Measurements from ENCODE around the gene ME3. TPM values are rescaled to one million over a fixed set of nuclear protein-coding genes. Genes with fewer than 3 reads are reported as not detected.

Gene ME3
- total RNA-seq, 1 experiment from 2014 or later, result 14.2 TPM

- Mint-ChIP-seq H3K27ac (ENCODE audit: unreplicated experiment) (no peak overlapping the region), H3K27me3 (ENCODE audit: unreplicated experiment) (no peaks in the 10 kb centered on the region), H3K4me1 (ENCODE audit: low read depth, unreplicated experiment) (peaks cover 63% of the 10 kb centered on the region), H3K4me3 (ENCODE audit: low read depth, unreplicated experiment) (peak overlapping the region; percentile 8), H3K9me3 (ENCODE audit: low read depth, unreplicated experiment) (no peaks in the 10 kb centered on the region), H3K36me3 (ENCODE audit: insufficient read depth, unreplicated experiment) (no peaks in the 10 kb centered on the region)
- BruUV-seq (replicated peaks), result no TSS peak
- intact Hi-C loops (cut with micrococcal nuclease; ENCODE audit: unreplicated experiment), result loop anchor here (5.0 kb wide), 1 partner anchor 114 kb away; no protein-coding TSS in a partner anchor
- peak; percentile 22 for DNase-seq
- TF ChIP-seq CTCF (IDR thresholded peaks at IDR 0.05; ENCODE audit: unreplicated experiment), result peak; percentile 59
- CTCF ChIA-PET, result interaction anchor here (0.6 kb wide), 1 partner anchor 87 kb away, joined by 3 read pairs; no protein-coding TSS in a partner anchor
Measured at GRCh38 chr11:86571273-86571948, 101.0 kb downstream of the ME3 start.

GRCh38 chr11:86570451-86570850 is 102.0 kb downstream of the ME3 start:
- BruUV-seq (replicated peaks), result no TSS peak
- no peaks in the 10 kb centered on the region for H3K27me3 Mint-ChIP-seq (ENCODE audit: unreplicated experiment)
- no peak overlapping the region for H3K27ac Mint-ChIP-seq (ENCODE audit: unreplicated experiment)
- no peak for TF ChIP-seq CTCF (IDR thresholded peaks at IDR 0.05; ENCODE audit: unreplicated experiment)
- intact Hi-C loops (cut with micrococcal nuclease; ENCODE audit: unreplicated experiment), result loop anchor here (5.0 kb wide), 1 partner anchor 113 kb away; no protein-coding TSS in a partner anchor
- H3K4me3 Mint-ChIP-seq (ENCODE audit: low read depth, unreplicated experiment), result no peak overlapping the region
- no peaks in the 10 kb centered on the region for H3K9me3 Mint-ChIP-seq (ENCODE audit: low read depth, unreplicated experiment)
- peaks cover 63% of the 10 kb centered on the region for H3K4me1 Mint-ChIP-seq (ENCODE audit: low read depth, unreplicated experiment)
- no peaks in the 10 kb centered on the region for H3K36me3 Mint-ChIP-seq (ENCODE audit: insufficient read depth, unreplicated experiment)
- CTCF ChIA-PET, result no interaction called here
- DNase-seq, result no peak

GRCh38 chr11:86570020-86570419 is 102.4 kb downstream of the ME3 start:
- peaks cover 63% of the 10 kb centered on the region for H3K4me1 Mint-ChIP-seq (ENCODE audit: low read depth, unreplicated experiment)
- H3K27me3 Mint-ChIP-seq (ENCODE audit: unreplicated experiment), result no peaks in the 10 kb centered on the region
- intact Hi-C loops (cut with micrococcal nuclease; ENCODE audit: unreplicated experiment), result loop anchor here (5.0 kb wide), 1 partner anchor 113 kb away; no protein-coding TSS in a partner anchor
- CTCF ChIA-PET, result no interaction called here
- no TSS peak for BruUV-seq (replicated peaks)
- no peaks in the 10 kb centered on the region for H3K9me3 Mint-ChIP-seq (ENCODE audit: low read depth, unreplicated experiment)
- H3K27ac Mint-ChIP-seq (ENCODE audit: unreplicated experiment), result no peak overlapping the region
- H3K4me3 Mint-ChIP-seq (ENCODE audit: low read depth, unreplicated experiment), result no peak overlapping the region
- DNase-seq, result no peak
- TF ChIP-seq CTCF (IDR thresholded peaks at IDR 0.05; ENCODE audit: unreplicated experiment), result no peak
- H3K36me3 Mint-ChIP-seq (ENCODE audit: insufficient read depth, unreplicated experiment), result no peaks in the 10 kb centered on the region

GRCh38 chr11:86569109-86569508 is 103.3 kb downstream of the ME3 start:
- no peak overlapping the region for H3K4me3 Mint-ChIP-seq (ENCODE audit: low read depth, unreplicated experiment)
- H3K4me1 Mint-ChIP-seq (ENCODE audit: low read depth, unreplicated experiment), result peaks cover 57% of the 10 kb centered on the region
- H3K27ac Mint-ChIP-seq (ENCODE audit: unreplicated experiment), result peak overlapping the region; percentile 42
- H3K9me3 Mint-ChIP-seq (ENCODE audit: low read depth, unreplicated experiment), result no peaks in the 10 kb centered on the region
- H3K36me3 Mint-ChIP-seq (ENCODE audit: insufficient read depth, unreplicated experiment), result no peaks in the 10 kb centered on the region
- CTCF ChIA-PET, result no interaction called here
- TF ChIP-seq CTCF (IDR thresholded peaks at IDR 0.05; ENCODE audit: unreplicated experiment), result no peak
- no TSS peak for BruUV-seq (replicated peaks)
- no peaks in the 10 kb centered on the region for H3K27me3 Mint-ChIP-seq (ENCODE audit: unreplicated experiment)
- DNase-seq, result no peak
- intact Hi-C loops (cut with micrococcal nuclease; ENCODE audit: unreplicated experiment), result no loop called here
